ENCODE measurements around the gene RUSC1. TPM values are rescaled to one million over a fixed set of nuclear protein-coding genes. Genes with fewer than 3 reads are reported as not detected.

Gene RUSC1
- total RNA-seq, 4 donors from 2014 or later = 33.7 to 42.2 (median 41.1) TPM

DNA sequence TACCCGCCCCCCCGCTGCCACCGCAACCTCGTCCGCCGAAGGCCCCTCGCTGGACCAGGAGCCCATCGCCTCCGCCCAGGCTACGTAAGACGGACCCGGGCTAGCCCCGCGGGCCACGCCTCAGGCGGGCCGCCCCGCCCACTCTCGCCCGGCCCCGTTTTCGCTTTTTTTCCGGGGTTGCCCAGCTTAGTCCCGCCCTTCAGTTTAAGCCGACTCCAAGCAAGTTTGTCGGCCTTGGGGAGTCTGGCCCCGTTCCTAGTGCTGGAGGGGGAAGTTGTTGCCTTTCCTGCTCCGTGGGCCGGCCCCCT, 3.0 kb downstream of the RUSC1 start:
- intact Hi-C loops (cut with DNase I; ENCODE audit: low total_unique reads) = loop anchor here (5.0 kb wide), 2 partner anchors 46 to 71 kb away; partner anchors contain the start of gene HCN3
- 0 to 1% methylated on average over 21 to 23 of the region's 29 CpGs for WGBS, 2 donors
- peak; percentile 90 to 97 for DNase-seq (ENCODE audit: low spot score in 2 of 2)
- TF ChIP-seq POLR2A (IDR thresholded peaks at IDR 0.05) = no peak
- TF ChIP-seq, protein P1, sequence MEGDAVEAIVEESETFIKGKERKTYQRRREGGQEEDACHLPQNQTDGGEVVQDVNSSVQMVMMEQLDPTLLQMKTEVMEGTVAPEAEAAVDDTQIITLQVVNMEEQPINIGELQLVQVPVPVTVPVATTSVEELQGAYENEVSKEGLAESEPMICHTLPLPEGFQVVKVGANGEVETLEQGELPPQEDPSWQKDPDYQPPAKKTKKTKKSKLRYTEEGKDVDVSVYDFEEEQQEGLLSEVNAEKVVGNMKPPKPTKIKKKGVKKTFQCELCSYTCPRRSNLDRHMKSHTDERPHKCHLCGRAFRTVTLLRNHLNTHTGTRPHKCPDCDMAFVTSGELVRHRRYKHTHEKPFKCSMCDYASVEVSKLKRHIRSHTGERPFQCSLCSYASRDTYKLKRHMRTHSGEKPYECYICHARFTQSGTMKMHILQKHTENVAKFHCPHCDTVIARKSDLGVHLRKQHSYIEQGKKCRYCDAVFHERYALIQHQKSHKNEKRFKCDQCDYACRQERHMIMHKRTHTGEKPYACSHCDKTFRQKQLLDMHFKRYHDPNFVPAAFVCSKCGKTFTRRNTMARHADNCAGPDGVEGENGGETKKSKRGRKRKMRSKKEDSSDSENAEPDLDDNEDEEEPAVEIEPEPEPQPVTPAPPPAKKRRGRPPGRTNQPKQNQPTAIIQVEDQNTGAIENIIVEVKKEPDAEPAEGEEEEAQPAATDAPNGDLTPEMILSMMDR (IDR thresholded peaks at IDR 0.05) = no peak
- H3K4me3 ChIP-seq (ENCODE audit: low read depth, poor library complexity, severe bottlenecking) = peak overlapping the region; percentile 60

DNA sequence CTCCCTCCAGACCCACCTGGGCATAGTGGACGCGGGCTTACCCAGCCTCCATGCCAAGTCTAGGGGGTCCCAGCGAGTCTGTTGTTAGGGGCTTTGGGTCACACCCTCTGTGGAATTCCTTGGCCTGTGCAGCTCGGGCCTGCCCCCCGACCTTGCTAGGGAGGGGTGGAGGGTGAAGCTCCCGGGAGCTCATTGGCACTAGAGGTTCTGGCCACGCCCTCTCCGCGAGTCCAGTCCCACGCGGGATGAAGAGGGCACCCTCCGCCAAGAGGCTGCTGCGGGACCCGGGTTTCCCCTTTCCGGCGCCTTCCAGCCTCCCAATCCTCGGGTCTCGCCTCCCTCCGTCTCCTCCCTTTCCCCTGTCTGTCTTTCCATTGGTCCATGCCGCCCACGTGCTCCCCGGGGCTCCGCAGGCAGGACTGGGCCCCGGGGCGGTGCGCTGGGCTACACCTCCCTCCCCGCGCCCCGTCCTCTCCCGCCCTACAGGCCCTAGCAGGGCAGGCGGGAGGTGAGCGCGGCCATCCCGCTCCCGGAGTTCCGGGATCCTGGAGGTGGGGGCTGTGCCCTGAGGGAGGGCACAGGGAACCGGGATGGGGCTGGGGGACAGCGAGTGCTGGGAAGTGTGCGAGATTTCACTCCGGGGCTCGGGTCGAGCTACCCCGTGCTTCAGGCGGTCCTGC, 3.5 kb downstream of the RUSC1 start:
- no peak for TF ChIP-seq POLR2A (IDR thresholded peaks at IDR 0.05)
- TF ChIP-seq, protein P1 (IDR thresholded peaks at IDR 0.05) = no peak
- DNase-seq (ENCODE audit: low spot score in 2 of 2) = peak; percentile 95 to 99
- peak overlapping the region; percentile 60 for H3K4me3 ChIP-seq (ENCODE audit: low read depth, poor library complexity, severe bottlenecking)
- intact Hi-C loops (cut with DNase I; ENCODE audit: low total_unique reads) = loop anchor here (5.0 kb wide), 2 partner anchors 47 to 72 kb away; partner anchors contain the start of gene HCN3
- WGBS, 2 donors = 0 to 1% methylated on average over 31 to 43 of the region's 44 CpGs

DNA sequence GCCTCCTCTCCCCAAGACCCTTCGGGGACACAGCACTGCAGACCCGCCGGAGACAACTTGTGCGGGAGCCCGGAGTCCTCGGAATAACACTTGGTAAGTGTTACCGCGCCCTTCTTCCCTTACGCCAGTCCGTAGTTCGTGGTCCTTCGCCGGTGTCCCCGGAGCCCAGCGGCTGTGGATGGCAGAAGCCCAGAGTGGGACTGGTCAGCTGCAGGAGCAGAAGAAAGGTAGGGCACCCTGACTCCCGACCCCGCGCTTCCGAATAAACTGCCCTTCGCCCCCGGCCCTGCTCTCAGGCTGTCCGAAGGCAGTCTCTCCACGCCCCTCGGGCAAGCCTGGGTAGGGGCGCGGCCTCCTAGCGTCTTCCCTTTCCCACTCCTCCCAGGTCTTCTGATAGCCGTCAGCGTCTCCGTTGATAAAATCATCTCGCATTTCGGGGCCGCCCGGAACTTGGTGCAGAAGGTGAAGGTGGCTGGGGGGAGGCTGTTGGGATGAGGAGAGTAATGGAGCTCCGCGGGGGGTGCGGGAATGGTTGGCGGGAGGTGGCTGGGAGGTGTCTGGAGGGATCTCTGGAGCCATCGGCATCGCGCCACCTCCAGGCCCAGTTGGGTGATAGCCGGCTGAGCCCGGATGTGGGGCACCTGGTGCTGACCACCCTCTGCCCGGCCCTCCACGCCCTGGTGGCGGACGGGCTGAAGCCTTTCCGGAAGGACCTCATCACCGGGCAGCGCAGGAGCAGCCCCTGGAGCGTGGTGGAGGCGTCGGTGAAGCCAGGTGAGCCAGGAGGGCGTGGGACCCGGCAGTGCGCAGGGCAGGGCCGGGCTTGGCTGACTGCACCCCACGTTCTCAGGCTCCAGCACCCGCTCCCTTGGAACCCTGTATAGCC, 4.3 kb downstream of the RUSC1 start:
- 3 to 14% methylated on average over 51 to 52 of the region's 59 CpGs for WGBS, 2 donors
- intact Hi-C loops (cut with DNase I; ENCODE audit: low total_unique reads) = loop anchor here (5.0 kb wide), 2 partner anchors 48 to 73 kb away; partner anchors contain the start of gene HCN3
- TF ChIP-seq POLR2A (IDR thresholded peaks at IDR 0.05) = no peak
- TF ChIP-seq, protein P1 (IDR thresholded peaks at IDR 0.05) = no peak
- peak; percentile 44 to 92 for DNase-seq (ENCODE audit: low spot score in 2 of 2)
- H3K4me3 ChIP-seq (ENCODE audit: low read depth, poor library complexity, severe bottlenecking) = peak overlapping the region; percentile 60

DNA sequence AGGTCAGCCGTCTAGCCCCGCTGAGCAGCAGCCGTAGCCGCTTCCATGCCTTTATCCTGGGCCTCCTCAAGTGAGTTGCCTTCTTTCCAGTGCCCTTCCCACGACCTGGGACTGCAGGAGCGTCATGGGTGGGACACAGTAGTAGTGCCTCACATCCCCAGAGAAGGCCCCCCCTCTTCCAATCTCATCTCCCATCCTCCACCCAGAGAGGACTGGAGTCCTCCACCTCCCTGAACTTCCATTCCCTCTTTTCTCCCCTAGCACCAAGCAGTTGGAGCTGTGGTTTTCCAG, 4.9 kb downstream of the RUSC1 start:
- no peak overlapping the region for H3K4me3 ChIP-seq (ENCODE audit: low read depth, poor library complexity, severe bottlenecking)
- intact Hi-C loops (cut with DNase I; ENCODE audit: low total_unique reads) = no loop called here
- WGBS, 2 donors = 33% methylated on average over 5 of the region's 6 CpGs; no CpG with 5 or more reads in 1 of the 2 donors
- peak in 1 of 2 donors; percentile 84 for DNase-seq (ENCODE audit: low spot score in 2 of 2)
- TF ChIP-seq, protein P1 (IDR thresholded peaks at IDR 0.05) = no peak
- no peak for TF ChIP-seq POLR2A (IDR thresholded peaks at IDR 0.05)

DNA sequence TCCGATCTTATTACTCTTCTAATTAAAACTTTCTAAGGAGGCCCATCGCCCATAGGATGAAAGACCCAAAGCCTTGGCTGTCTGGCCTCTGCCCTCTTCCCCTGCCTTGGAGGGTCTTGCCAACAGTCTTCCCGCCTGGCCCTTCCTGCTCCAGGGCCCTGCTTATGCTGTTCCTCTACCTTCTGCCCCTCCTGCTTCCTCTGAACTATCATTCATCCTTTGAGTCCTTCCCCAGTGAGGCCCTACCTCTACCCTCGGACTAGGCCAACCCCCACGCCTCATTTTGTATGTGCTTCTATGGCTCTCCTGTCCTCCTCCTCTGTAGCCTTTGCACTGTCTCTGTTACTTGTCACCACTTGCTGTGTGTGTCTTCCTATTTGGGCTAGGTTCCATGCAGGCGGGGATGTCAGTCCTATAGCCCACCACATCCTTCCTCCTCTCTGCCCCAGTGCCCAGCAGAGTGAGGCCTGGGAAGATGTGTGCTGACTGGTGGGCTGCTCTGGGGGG, 5.4 kb downstream of the RUSC1 start:
- DNase-seq (ENCODE audit: low spot score in 2 of 2) = peak in 1 of 2 donors; percentile 79

More for the DNA sequence above, 5.4 kb downstream of the RUSC1 start:
- TF ChIP-seq, protein P1 (IDR thresholded peaks at IDR 0.05) = no peak
- no peak for TF ChIP-seq POLR2A (IDR thresholded peaks at IDR 0.05)
- intact Hi-C loops (cut with DNase I; ENCODE audit: low total_unique reads) = no loop called here
- WGBS, 2 donors = 82 to 84% methylated on average over 6 of the region's 6 CpGs
- no peak overlapping the region for H3K4me3 ChIP-seq (ENCODE audit: low read depth, poor library complexity, severe bottlenecking)
